B cell (primary cell): ENCODE data around the gene MOV10L1.

ENCODE experiments used
- EZH2 ChIP-seq: IDR thresholded peaks from 2 replicates; pipeline ENCODE4 v1.6.1; 2012; ENCODE audit warnings: borderline replicate concordance, low read depth, mild to moderate bottlenecking, moderate library complexity, low read length; ENCODE audit not compliant: insufficient read depth, poor library complexity, severe bottlenecking
- TF ChIP-seq, protein P1 (sequence below): fragments of 200-600 bp; IDR thresholded peaks from one replicate; pipeline ENCODE4 v1.8.0; 2022; ENCODE audit warnings: antibody characterized with exemption, mild to moderate bottlenecking

- TF ChIP-seq EZH2: no peak
- TF ChIP-seq, protein P1, sequence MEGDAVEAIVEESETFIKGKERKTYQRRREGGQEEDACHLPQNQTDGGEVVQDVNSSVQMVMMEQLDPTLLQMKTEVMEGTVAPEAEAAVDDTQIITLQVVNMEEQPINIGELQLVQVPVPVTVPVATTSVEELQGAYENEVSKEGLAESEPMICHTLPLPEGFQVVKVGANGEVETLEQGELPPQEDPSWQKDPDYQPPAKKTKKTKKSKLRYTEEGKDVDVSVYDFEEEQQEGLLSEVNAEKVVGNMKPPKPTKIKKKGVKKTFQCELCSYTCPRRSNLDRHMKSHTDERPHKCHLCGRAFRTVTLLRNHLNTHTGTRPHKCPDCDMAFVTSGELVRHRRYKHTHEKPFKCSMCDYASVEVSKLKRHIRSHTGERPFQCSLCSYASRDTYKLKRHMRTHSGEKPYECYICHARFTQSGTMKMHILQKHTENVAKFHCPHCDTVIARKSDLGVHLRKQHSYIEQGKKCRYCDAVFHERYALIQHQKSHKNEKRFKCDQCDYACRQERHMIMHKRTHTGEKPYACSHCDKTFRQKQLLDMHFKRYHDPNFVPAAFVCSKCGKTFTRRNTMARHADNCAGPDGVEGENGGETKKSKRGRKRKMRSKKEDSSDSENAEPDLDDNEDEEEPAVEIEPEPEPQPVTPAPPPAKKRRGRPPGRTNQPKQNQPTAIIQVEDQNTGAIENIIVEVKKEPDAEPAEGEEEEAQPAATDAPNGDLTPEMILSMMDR: no peak
These were observed 62.0 kb downstream of the MOV10L1 start for GRCh38 chr22:50151571-50152537.
